ENCODE results near the gene CCDC112. TPM values are rescaled to one million over a fixed set of nuclear protein-coding genes. Genes with fewer than 3 reads are reported as not detected.

CCDC112 gene
- polyA plus RNA-seq, 6 donors from 2014 or later, result 7.2 to 17.2 (median 11.4) TPM

GRCh38 chr5:115308815-115309214, 12.4 kb upstream of the CCDC112 start:
- Mint-ChIP-seq H3K36me3 (no peaks in the 10 kb centered on the region), H3K4me3 (no peak overlapping the region), H3K4me1 (no peaks in the 10 kb centered on the region), H3K9me3 (no peaks in the 10 kb centered on the region), H3K27ac (no peak overlapping the region), H3K27me3 (peaks cover 5 to 33% (median 24%) of the 10 kb centered on the region in 3 donors)
- DNase-seq, result no peak
- no peak for ATAC-seq (ENCODE audit: low read depth in 2 of 2)

GRCh38 chr5:115306011-115306536, 9.6 kb upstream of the CCDC112 start:
- peaks cover 18 to 34% (median 25%) of the 10 kb centered on the region in 3 donors for H3K27me3 Mint-ChIP-seq
- no peaks in the 10 kb centered on the region for H3K4me1 Mint-ChIP-seq
- no peak for ATAC-seq (ENCODE audit: low read depth in 2 of 2)
- H3K9me3 Mint-ChIP-seq, result no peaks in the 10 kb centered on the region
- no peak overlapping the region for H3K4me3 Mint-ChIP-seq
- no peak for DNase-seq
- peak overlapping the region in 1 of 6 donors; percentile 4 for H3K27ac Mint-ChIP-seq
- H3K36me3 Mint-ChIP-seq, result no peaks in the 10 kb centered on the region

- no peak for DNase-seq
- H3K4me3 Mint-ChIP-seq, result no peak overlapping the region
- H3K9me3 Mint-ChIP-seq, result no peaks in the 10 kb centered on the region
- H3K36me3 Mint-ChIP-seq, result no peaks in the 10 kb centered on the region
- peaks cover 18 to 34% (median 21%) of the 10 kb centered on the region in 3 donors for H3K27me3 Mint-ChIP-seq
- no peak overlapping the region for H3K27ac Mint-ChIP-seq
- no peaks in the 10 kb centered on the region for H3K4me1 Mint-ChIP-seq
- ATAC-seq (ENCODE audit: low read depth in 2 of 2), result no peak
These were observed 8.0 kb upstream of the CCDC112 start for GRCh38 chr5:115304496-115304895.

- H3K36me3 Mint-ChIP-seq, result no peaks in the 10 kb centered on the region
- H3K27me3 Mint-ChIP-seq, result peaks cover under 1 to 13% (median 10%) of the 10 kb centered on the region in 3 donors
- ATAC-seq (ENCODE audit: low read depth in 2 of 2) (no peak), DNase-seq (no peak)
- no peaks in the 10 kb centered on the region for H3K9me3 Mint-ChIP-seq
- peaks cover 11 to 28% (median 21%) of the 10 kb centered on the region in 3 donors for H3K4me1 Mint-ChIP-seq
- H3K27ac Mint-ChIP-seq, result peak overlapping the region in 1 of 6 donors; percentile 0
- H3K4me3 Mint-ChIP-seq, result peak overlapping the region in 2 of 8 donors; percentile 26 to 66
These were observed 2.4 kb upstream of the CCDC112 start for GRCh38 chr5:115298811-115299210.

- peaks cover 0 to 5% (median 1%) of the 10 kb centered on the region in 7 donors for H3K9me3 Mint-ChIP-seq
- peak overlapping the region in 6 of 8 donors; percentile 46 to 90 (median 62) for H3K4me3 Mint-ChIP-seq
- H3K27ac Mint-ChIP-seq, result no peak overlapping the region
- ATAC-seq (ENCODE audit: low read depth in 2 of 2) (no peak), DNase-seq (no peak)
- H3K4me1 Mint-ChIP-seq, result peaks cover 11 to 28% (median 21%) of the 10 kb centered on the region in 3 donors
- peaks cover 0 to 4% of the 10 kb centered on the region in 2 donors for H3K36me3 Mint-ChIP-seq
- H3K27me3 Mint-ChIP-seq, result no peaks in the 10 kb centered on the region
These were observed 577 bp upstream of the CCDC112 start for GRCh38 chr5:115297031-115297430.

GRCh38 chr5:115295777-115296123, 704 bp downstream of the CCDC112 start:
- Mint-ChIP-seq H3K27ac (peak overlapping the region in 5 of 6 donors; percentile 20 to 81 (median 67)), H3K4me1 (peaks cover 11 to 28% (median 21%) of the 10 kb centered on the region in 3 donors), H3K9me3 (peaks cover 0 to 7% (median 5%) of the 10 kb centered on the region in 7 donors), H3K4me3 (peak overlapping the region; percentile 77 to 98 (median 94)), H3K36me3 (peaks cover 0 to 9% of the 10 kb centered on the region in 2 donors), H3K27me3 (no peaks in the 10 kb centered on the region)
- ATAC-seq (ENCODE audit: low read depth in 2 of 2) (no peak), DNase-seq (no peak)

- H3K9me3 Mint-ChIP-seq, result peaks cover 0 to 7% (median 5%) of the 10 kb centered on the region in 7 donors
- no peak overlapping the region for H3K4me3 Mint-ChIP-seq
- peaks cover 0 to 9% of the 10 kb centered on the region in 2 donors for H3K36me3 Mint-ChIP-seq
- H3K27me3 Mint-ChIP-seq, result no peaks in the 10 kb centered on the region
- no peak for ATAC-seq (ENCODE audit: low read depth in 2 of 2)
- H3K4me1 Mint-ChIP-seq, result peaks cover 8 to 27% (median 27%) of the 10 kb centered on the region in 3 donors
- no peak overlapping the region for H3K27ac Mint-ChIP-seq
- DNase-seq, result no peak
These were observed 5.1 kb downstream of the CCDC112 start for GRCh38 chr5:115291397-115291796.

- peaks cover 0 to 7% (median 5%) of the 10 kb centered on the region in 7 donors for H3K9me3 Mint-ChIP-seq
- no peaks in the 10 kb centered on the region for H3K27me3 Mint-ChIP-seq
- ATAC-seq (ENCODE audit: low read depth in 2 of 2) (no peak), DNase-seq (no peak)
- H3K36me3 Mint-ChIP-seq, result peaks cover 0 to 9% of the 10 kb centered on the region in 2 donors
- H3K4me3 Mint-ChIP-seq, result no peak overlapping the region
- H3K4me1 Mint-ChIP-seq, result peaks cover 12 to 26% (median 22%) of the 10 kb centered on the region in 3 donors
- peak overlapping the region in 2 of 6 donors; percentile 14 to 29 for H3K27ac Mint-ChIP-seq
These were observed 7.3 kb downstream of the CCDC112 start for GRCh38 chr5:115289104-115289503.

GRCh38 chr5:115284021-115284420, 12.4 kb downstream of the CCDC112 start:
- no peak overlapping the region for H3K27ac Mint-ChIP-seq
- no peak overlapping the region for H3K4me3 Mint-ChIP-seq
- H3K4me1 Mint-ChIP-seq, result peaks cover 13 to 18% (median 14%) of the 10 kb centered on the region in 3 donors
- DNase-seq, result no peak
- peaks cover 0 to 4% of the 10 kb centered on the region in 2 donors for H3K36me3 Mint-ChIP-seq
- no peaks in the 10 kb centered on the region for H3K27me3 Mint-ChIP-seq
- no peak for ATAC-seq (ENCODE audit: low read depth in 2 of 2)
- no peaks in the 10 kb centered on the region for H3K9me3 Mint-ChIP-seq

- H3K36me3 Mint-ChIP-seq, result peaks cover 0 to 4% of the 10 kb centered on the region in 2 donors
These were observed 14.3 kb downstream of the CCDC112 start for GRCh38 chr5:115282131-115282530.

GRCh38 chr5:115274584-115274983, 21.9 kb downstream of the CCDC112 start:
- H3K4me1 Mint-ChIP-seq, result peaks cover 22 to 48% (median 25%) of the 10 kb centered on the region in 3 donors
- H3K27ac Mint-ChIP-seq, result peak overlapping the region; percentile 12 to 89 (median 70)
- ATAC-seq (ENCODE audit: low read depth in 2 of 2) (peak; percentile 75 to 85), DNase-seq (peak; percentile 18)
- no peaks in the 10 kb centered on the region for H3K27me3 Mint-ChIP-seq
- peaks cover 0 to 7% of the 10 kb centered on the region in 2 donors for H3K36me3 Mint-ChIP-seq
- H3K9me3 Mint-ChIP-seq, result no peaks in the 10 kb centered on the region
- peak overlapping the region in 7 of 8 donors; percentile 15 to 81 (median 60) for H3K4me3 Mint-ChIP-seq

More at GRCh38 chr5:115282131-115282530, 14.3 kb downstream of the CCDC112 start:
- no peak for ATAC-seq (ENCODE audit: low read depth in 2 of 2)
- no peaks in the 10 kb centered on the region for H3K27me3 Mint-ChIP-seq
- H3K27ac Mint-ChIP-seq, result no peak overlapping the region
- no peaks in the 10 kb centered on the region for H3K9me3 Mint-ChIP-seq
- DNase-seq, result no peak
- peaks cover 10 to 16% (median 14%) of the 10 kb centered on the region in 3 donors for H3K4me1 Mint-ChIP-seq
- no peak overlapping the region for H3K4me3 Mint-ChIP-seq

- ATAC-seq (ENCODE audit: low read depth in 2 of 2), result no peak
- Mint-ChIP-seq H3K4me1 (peaks cover 22 to 48% (median 25%) of the 10 kb centered on the region in 3 donors), H3K27ac (peak overlapping the region in 5 of 6 donors; percentile 26 to 87 (median 59))
These were observed 24.0 kb downstream of the CCDC112 start for GRCh38 chr5:115272297-115272958.

GRCh38 chr5:115271295-115272050, 25.0 kb downstream of the CCDC112 start:
- peak; percentile 27 for DNase-seq
- no peaks in the 10 kb centered on the region for H3K27me3 Mint-ChIP-seq
- ATAC-seq (ENCODE audit: low read depth in 2 of 2), result peak; percentile 49 to 57
- no peaks in the 10 kb centered on the region for H3K9me3 Mint-ChIP-seq
- H3K4me3 Mint-ChIP-seq, result peak overlapping the region; percentile 10 to 85 (median 73)
- H3K4me1 Mint-ChIP-seq, result peaks cover 22 to 48% (median 25%) of the 10 kb centered on the region in 3 donors
- H3K27ac Mint-ChIP-seq, result peak overlapping the region; percentile 59 to 92 (median 82)
- peaks cover 0 to 7% of the 10 kb centered on the region in 2 donors for H3K36me3 Mint-ChIP-seq

More at GRCh38 chr5:115272297-115272958, 24.0 kb downstream of the CCDC112 start:
- no peak for DNase-seq
- Mint-ChIP-seq H3K9me3 (no peaks in the 10 kb centered on the region), H3K27me3 (no peaks in the 10 kb centered on the region), H3K36me3 (peaks cover 0 to 7% of the 10 kb centered on the region in 2 donors), H3K4me3 (peak overlapping the region in 2 of 8 donors; percentile 52 to 79)
